HG02870 (cell line): ENCODE measurements around the gene ALAD.
"Not testable (repeated sequence)": the region's sequence is repeated elsewhere in the genome, so short reads cannot be mapped to it uniquely, and the experiment has no call there.

ENCODE experiments used
- ATAC-seq: cut with Tn5 transposase; IDR thresholded peaks from one replicate; pipeline ENCODE4 v1.9.1; 2021; ENCODE audit warnings: mild to moderate bottlenecking, moderate library complexity; ENCODE audit not compliant: unreplicated experiment

ALAD gene

DNA sequence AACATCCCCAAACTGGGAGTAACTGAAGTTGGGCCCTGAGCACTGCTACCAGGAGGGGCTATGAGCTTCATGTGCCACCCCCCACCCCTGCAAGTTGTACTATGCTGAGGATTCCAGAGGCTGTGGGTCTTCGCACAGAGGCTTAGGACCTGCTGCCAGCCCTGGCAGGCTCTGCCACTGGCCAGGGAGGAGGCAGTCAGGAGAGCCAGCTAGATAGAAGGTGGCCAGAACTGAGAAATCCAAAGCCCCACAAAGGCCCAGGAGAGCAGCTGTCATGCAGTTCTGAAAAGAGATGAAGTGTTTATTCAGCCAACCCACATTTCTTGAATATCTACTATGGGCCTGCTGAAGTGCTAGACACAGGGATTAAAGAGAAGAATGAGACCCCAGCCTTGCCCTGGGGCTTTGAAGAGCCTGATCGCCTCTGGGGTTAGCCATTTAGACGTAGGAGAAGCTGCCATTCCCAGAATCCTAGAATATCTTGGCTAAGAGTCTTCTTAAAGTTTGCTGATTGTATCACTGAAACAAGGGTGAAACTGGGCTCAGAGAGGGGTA lies 1.4 kb downstream of the ALAD start:
- ATAC-seq = no peak

GRCh38 chr9:113398796-113399195 lies 2.3 kb downstream of the ALAD start:
- no peak for ATAC-seq

DNA sequence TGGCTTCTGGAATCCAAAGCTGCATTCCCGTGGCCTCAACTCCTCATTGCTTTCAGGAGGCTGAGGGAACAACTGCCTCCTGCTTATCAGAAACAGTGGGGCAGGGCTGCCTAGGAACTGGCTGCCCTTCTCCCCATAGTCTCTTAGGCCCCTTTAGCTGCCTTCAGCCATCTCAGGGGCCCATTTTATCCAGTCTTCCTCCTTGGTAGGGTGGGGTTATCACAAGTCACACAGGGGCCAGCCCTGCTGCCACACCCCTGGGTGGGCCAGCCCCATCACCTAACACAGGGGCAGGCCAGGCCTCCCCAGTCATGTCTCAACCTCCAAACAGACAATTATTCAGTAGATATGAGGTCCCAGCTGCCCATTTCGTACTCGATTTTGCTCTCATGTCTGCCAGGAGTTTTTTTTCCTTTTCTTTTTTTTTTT lies 3.9 kb downstream of the ALAD start:
- ATAC-seq = no peak

DNA sequence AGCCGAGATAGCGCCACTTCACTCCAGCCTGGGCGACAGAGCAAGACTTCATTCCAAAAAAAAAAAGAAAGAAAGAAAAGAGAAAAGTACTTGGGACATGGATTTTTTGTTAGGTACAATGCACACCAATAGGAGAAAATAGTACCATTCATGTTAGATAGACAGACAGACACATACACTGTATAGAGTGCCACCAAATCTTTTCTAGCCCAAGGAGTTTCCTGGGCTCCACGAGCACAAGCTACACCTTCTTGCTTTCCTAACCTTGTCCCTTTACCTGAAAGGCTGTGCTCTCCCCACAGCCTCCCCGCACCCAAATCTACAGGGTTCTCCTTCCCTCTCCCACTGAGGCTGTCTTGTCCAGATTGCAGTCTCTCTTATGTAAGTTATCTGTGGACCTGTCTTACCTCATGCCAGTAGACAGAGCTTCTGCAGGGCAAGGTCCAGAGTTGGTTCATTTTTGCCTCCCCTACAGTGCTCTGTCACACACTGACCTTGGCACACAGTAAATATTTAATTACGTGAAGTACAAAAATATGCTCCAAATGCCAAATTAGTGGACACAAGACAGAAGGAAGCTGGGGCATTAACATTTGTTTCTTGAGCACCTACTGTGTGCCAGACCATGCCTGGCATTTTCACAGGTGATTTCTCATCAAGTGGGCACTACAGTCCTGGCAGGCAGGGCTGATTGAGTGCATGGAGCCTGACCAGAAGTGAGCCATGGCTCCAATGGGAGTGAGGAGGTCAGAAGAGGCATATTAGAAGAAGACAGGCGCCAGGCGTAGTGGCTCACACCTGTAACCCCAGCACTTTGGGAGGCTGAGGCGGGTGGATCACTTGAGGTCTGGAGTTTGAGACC lies 5.9 kb downstream of the ALAD start:
- ATAC-seq = no peak

- ATAC-seq = no peak
Measured at GRCh38 chr9:113393281-113393680, 7.8 kb downstream of the ALAD start.

- ATAC-seq = no peak
Measured at GRCh38 chr9:113391917-113392316, 9.2 kb downstream of the ALAD start.

GRCh38 chr9:113390192-113390960 lies 10.7 kb downstream of the ALAD start:
- ATAC-seq = no peak

DNA sequence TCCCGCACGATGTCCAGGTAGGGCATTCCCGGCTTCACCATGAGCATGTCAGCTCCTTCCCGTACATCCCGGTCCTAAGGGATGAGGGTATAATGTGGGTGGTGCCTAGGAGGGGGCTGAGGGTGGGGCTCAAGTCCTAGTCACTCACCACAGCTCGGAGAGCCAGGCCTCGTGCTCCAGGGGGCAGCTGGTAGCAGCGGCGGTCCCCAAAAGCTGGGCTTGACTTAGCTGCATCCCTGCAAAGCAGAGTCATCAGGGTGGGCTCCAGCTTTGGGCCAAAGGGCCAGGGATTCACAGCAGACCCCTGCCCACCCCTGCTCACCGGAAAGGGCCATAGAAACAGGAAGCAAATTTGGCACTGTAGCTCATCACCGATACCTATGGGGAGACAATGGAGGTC lies 11.6 kb downstream of the ALAD start:
- no peak for ATAC-seq

- ATAC-seq = no peak
Measured at GRCh38 chr9:113388833-113389232, 12.3 kb downstream of the ALAD start.

- ATAC-seq = no peak
Measured at GRCh38 chr9:113387560-113388230, 13.4 kb downstream of the ALAD start.

GRCh38 chr9:113386571-113387393 lies 14.3 kb downstream of the ALAD start:
- ATAC-seq = no peak

DNA sequence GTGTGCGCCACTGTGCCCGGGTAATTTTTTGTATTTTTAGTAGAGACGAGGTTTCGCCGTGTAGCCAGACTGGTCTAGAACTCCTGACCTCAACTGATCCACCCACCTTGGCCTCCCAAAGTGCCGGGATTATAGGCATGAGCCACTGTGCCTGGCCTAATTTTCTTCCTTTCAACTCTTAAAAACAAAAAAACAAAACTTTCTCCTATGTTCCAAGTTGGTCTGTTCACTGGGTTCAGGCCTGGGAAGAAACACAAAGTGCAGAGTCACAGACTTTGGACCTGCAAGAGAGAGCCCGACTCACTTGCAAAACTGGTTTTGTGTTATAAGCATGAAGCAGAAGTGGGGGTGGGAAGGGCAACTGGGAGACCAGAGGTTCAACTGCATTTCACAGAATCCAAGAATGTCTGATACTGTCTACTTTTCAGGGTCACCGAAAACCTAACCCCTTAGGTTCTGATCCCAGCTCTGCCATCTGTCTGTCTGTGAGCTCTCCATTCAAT lies 19.1 kb downstream of the ALAD start:
- ATAC-seq = no peak

DNA sequence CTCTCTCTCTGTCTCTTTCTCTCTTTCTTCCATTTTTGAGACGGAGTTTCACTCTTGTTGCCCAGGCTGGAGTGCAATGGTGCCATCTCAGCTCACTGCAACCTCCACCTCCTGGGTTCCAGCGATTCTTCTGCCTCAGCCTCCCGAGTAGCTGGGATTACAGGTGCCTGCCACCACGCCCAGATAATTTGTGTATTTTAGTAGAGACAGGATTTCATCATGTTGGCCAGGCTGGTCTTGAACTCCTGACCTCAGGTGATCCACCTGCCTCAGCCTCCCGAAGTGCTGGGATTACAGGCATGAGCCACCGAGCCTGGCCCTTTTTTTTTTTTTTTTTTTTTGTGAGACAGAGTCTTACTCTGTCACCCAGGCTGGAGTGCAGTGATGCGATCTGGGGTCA lies 19.6 kb downstream of the ALAD start:
- ATAC-seq = not testable (repeated sequence)

DNA sequence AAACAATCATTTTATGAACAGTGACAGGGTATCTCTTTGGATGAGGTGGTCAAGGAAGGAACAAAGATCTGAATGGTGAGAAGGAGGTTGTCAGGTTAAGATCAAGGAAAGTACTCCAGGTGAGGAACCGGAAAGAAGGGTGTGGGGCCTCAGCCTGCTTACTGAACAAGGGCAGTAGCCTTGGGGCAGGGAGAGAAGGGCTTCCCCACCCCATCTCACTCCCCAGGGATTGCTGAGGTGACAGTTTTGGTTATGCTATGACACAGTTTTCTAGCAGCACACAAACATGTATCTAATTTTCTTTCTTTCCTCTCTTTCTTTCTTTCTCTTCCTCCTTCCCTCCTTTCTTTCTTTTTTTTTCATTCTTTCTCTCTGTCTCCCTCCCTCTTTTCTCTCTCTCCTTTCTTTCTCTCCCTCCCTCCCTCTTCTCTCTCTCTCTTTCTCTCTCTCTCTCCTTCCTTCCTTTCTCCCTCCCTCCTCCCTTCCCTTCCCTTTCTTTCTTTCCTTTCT lies 20.2 kb downstream of the ALAD start:
- ATAC-seq = no peak

GRCh38 chr9:113379829-113380210 lies 21.3 kb downstream of the ALAD start:
- ATAC-seq = not testable (repeated sequence)

DNA sequence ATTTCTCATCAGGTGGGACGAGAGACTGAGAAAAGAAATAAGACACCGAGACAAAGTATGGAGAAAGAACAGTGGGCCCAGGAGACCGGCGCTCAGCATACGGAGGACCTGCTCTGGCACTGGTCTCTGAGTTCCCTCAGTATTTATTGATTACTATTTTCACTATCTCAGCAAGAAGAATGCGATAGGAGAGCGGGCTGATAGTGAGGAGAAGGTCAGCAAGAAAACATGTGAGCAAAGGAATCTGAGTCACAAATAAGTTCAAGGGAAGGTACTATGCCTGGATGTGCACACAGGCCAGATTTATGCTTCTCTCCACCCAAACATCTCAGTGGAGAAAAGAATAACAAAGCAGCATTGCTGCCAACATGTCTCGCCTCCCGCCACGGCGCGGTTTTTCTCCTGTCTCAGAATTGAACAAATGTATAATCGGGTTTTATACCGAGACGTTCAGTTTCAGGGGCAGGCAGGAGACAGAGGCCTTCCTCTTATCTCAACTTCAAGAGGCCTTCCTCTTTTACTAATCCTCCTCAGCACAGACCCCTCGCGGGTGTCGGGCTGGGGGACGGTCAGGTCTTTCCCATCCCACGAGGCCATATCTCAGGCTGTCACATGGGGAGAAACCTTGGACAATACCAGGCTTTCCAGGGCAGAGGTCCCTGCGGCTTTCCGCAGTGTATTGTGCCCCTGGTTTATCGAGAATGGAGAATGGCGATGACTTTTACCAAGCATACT lies 21.8 kb downstream of the ALAD start:
- not testable (repeated sequence) for ATAC-seq

- peak; percentile 69 for ATAC-seq
Measured at GRCh38 chr9:113376634-113377567, 24.2 kb downstream of the ALAD start, which contains the start of gene HDHD3. Gene HDHD3, minus strand, starts transcription at chr9:113376986. Its CDS starts 2,632 bp downstream, at chr9:113374354.
